DMS79 treated with DMSO at 0.1 percent for 48 hours (cell line): ENCODE data around the gene OTOG.

Experiments used
- DNase-seq: peaks from one replicate; lab custom pipeline; 2025; lab: John Stamatoyannopoulos, UW

Gene OTOG

GRCh38 chr11:17547051-17547577 is at the start of gene OTOG:
OTOG (plus strand) TSS chr11:17547259; CDS start chr11:17547373, 114 bp downstream.
- peak; percentile 87 for DNase-seq

- DNase-seq: no peak
Measured at GRCh38 chr11:17498058-17498457, 49.0 kb upstream of the OTOG start.

- DNase-seq: no peak
Measured at GRCh38 chr11:17498475-17498874, 48.6 kb upstream of the OTOG start.

GRCh38 chr11:17500673-17501072 is 46.4 kb upstream of the OTOG start:
- no peak for DNase-seq

- no peak for DNase-seq
Measured at GRCh38 chr11:17502630-17503029, 44.4 kb upstream of the OTOG start.

- peak; percentile 72 for DNase-seq
Measured at GRCh38 chr11:17504330-17505107, 42.5 kb upstream of the OTOG start.

- no peak for DNase-seq
Measured at GRCh38 chr11:17505146-17505545, 41.9 kb upstream of the OTOG start.

GRCh38 chr11:17506314-17506713 is 40.7 kb upstream of the OTOG start:
- DNase-seq: no peak

GRCh38 chr11:17506942-17507341 is 40.1 kb upstream of the OTOG start:
- no peak for DNase-seq

- no peak for DNase-seq
Measured at GRCh38 chr11:17507773-17508172, 39.3 kb upstream of the OTOG start.

- no peak for DNase-seq
Measured at GRCh38 chr11:17508306-17508705, 38.8 kb upstream of the OTOG start.

- DNase-seq: no peak
Measured at GRCh38 chr11:17508791-17509190, 38.3 kb upstream of the OTOG start.

GRCh38 chr11:17510507-17511206 is 36.4 kb upstream of the OTOG start:
- DNase-seq: peak; percentile 48

GRCh38 chr11:17511571-17511970 is 35.5 kb upstream of the OTOG start:
- no peak for DNase-seq

- DNase-seq: no peak
Measured at GRCh38 chr11:17512101-17512500, 35.0 kb upstream of the OTOG start.

- no peak for DNase-seq
Measured at GRCh38 chr11:17513853-17514252, 33.2 kb upstream of the OTOG start.

- DNase-seq: no peak
Measured at GRCh38 chr11:17514476-17514875, 32.6 kb upstream of the OTOG start.

GRCh38 chr11:17515443-17516176 is 31.4 kb upstream of the OTOG start:
- no peak for DNase-seq

- no peak for DNase-seq
Measured at GRCh38 chr11:17516551-17517150, 30.4 kb upstream of the OTOG start.

GRCh38 chr11:17517186-17517585 is 29.9 kb upstream of the OTOG start:
- DNase-seq: no peak

- no peak for DNase-seq
Measured at GRCh38 chr11:17518366-17518765, 28.7 kb upstream of the OTOG start.
